Neural progenitor cell (in vitro differentiated cells): ENCODE data around the gene ZFP42. TPM values are rescaled to one million over a fixed set of nuclear protein-coding genes. Genes with fewer than 3 reads are reported as not detected.

Experiments used
- DNase-seq: peaks from one replicate; pipeline ENCODE4 v3.0.0-alpha.2; 2016; ENCODE audit warnings: low spot score
- H2AFZ ChIP-seq: fragments of 200-600 bp; sonication (generic); replicated peaks from 2 replicates; pipeline ENCODE4 v1.6.1; 2016; ENCODE audit warnings: antibody characterized with exemption
- H3F3A ChIP-seq: fragments of 200-600 bp; sonication (generic); 2 replicates; pipeline ENCODE4 v1.6.1; 2016; ENCODE audit warnings: antibody characterized with exemption, low read depth
- H3K27ac ChIP-seq: fragments of 200-600 bp; sonication (generic); 2 replicates; pipeline ENCODE4 v1.5.1; 2016; ENCODE audit warnings: mild to moderate bottlenecking
- H3K27me3 ChIP-seq: fragments of 200-600 bp; sonication (generic); 2 replicates; pipeline ENCODE4 v1.6.1; 2016; ENCODE audit warnings: mild to moderate bottlenecking, moderate library complexity
- H3K36me3 ChIP-seq: fragments of 200-600 bp; sonication (generic); 2 replicates; pipeline ENCODE4 v1.5.1; 2016
- H3K4me1 ChIP-seq: fragments of 200-600 bp; sonication (generic); 2 replicates; pipeline ENCODE4 v1.6.1; 2016; ENCODE audit warnings: mixed run types
- H3K4me2 ChIP-seq: fragments of 200-600 bp; sonication (generic); 2 replicates; pipeline ENCODE4 v1.6.1; 2016
- H3K4me3 ChIP-seq: fragments of 200-600 bp; sonication (generic); 2 replicates; pipeline ENCODE4 v1.5.1; 2016
- H3K79me2 ChIP-seq: fragments of 200-600 bp; sonication (generic); 2 replicates; pipeline ENCODE4 v1.6.1; 2016; ENCODE audit warnings: low read depth
- H3K9ac ChIP-seq: fragments of 200-600 bp; sonication (generic); 2 replicates; pipeline ENCODE4 v1.6.1; 2016
- H3K9me3 ChIP-seq: fragments of 200-600 bp; sonication (generic); 2 replicates; pipeline ENCODE4 v1.5.1; 2016; ENCODE audit warnings: low read depth
- H4K20me1 ChIP-seq: fragments of 200-600 bp; sonication (generic); 2 replicates; pipeline ENCODE4 v1.6.1; 2016; ENCODE audit warnings: low read depth
- H3K27ac Mint-ChIP-seq: 3 replicates; pipeline ENCODE4 v1.8.0; 2021; ENCODE audit warnings: mixed read lengths
- H3K27me3 Mint-ChIP-seq: 2 replicates; pipeline ENCODE4 v1.8.0; 2022; ENCODE audit warnings: low read depth, mild to moderate bottlenecking, inconsistent platforms, moderate library complexity, mixed read lengths; ENCODE audit not compliant: insufficient read depth
- H3K36me3 Mint-ChIP-seq: 3 replicates; pipeline ENCODE4 v1.8.0; 2021; ENCODE audit warnings: mixed read lengths
- H3K4me1 Mint-ChIP-seq: 3 replicates; pipeline ENCODE4 v1.8.0; 2021; ENCODE audit warnings: mixed read lengths
- H3K4me3 Mint-ChIP-seq: 3 replicates; pipeline ENCODE4 v1.8.0; 2021; ENCODE audit warnings: mild to moderate bottlenecking, moderate library complexity, mixed read lengths
- H3K9me3 Mint-ChIP-seq: 3 replicates; pipeline ENCODE4 v1.8.0; 2020; ENCODE audit warnings: mixed read lengths
- EZH2 ChIP-seq: fragments of 200-600 bp; sonication (generic); IDR thresholded peaks from 2 replicates; pipeline ENCODE4 v1.6.1; 2017; ENCODE audit warnings: antibody characterized with exemption, mild to moderate bottlenecking, moderate library complexity
- EZH2phosphoT487 ChIP-seq: fragments of 200-600 bp; sonication (generic); IDR thresholded peaks from 2 replicates; pipeline ENCODE4 v1.6.1; 2017; ENCODE audit warnings: antibody characterized with exemption
- total RNA-seq: library from RNA; depleted of rRNA; stranded (reverse); fragments of >200 nt; gene quantifications from 2 replicates; pipeline ENCODE4 v1.2.3, GENCODE V29; 2015; ENCODE audit warnings: low replicate concordance
- TF ChIP-seq, protein P1 (sequence below): fragments of 200-600 bp; sonication (generic); IDR thresholded peaks from 2 replicates; pipeline ENCODE4 v1.5.1; 2017; ENCODE audit warnings: antibody characterized with exemption, mild to moderate bottlenecking

ZFP42 gene
- total RNA-seq, 1 donor from 2014 or later = 54.5 TPM

GRCh38 chr4:188029114-188029513 is 33.5 kb downstream of the ZFP42 start:
- H3K27me3 ChIP-seq = no peaks in the 10 kb centered on the region
- peaks cover 12% of the 10 kb centered on the region for H3K4me1 ChIP-seq
- H3K79me2 ChIP-seq = no peaks in the 10 kb centered on the region
- Mint-ChIP-seq H3K27ac (peak overlapping the region; percentile 36), H3K4me3 (no peak overlapping the region), H3K27me3 (peaks cover 8% of the 10 kb centered on the region), H3K4me1 (peaks cover 11% of the 10 kb centered on the region), H3K9me3 (no peaks in the 10 kb centered on the region), H3K36me3 (no peaks in the 10 kb centered on the region)
- no peak overlapping the region for H3K4me3 ChIP-seq
- no peaks in the 10 kb centered on the region for H4K20me1 ChIP-seq
- H3K9me3 ChIP-seq = no peaks in the 10 kb centered on the region
- TF ChIP-seq, protein P1, sequence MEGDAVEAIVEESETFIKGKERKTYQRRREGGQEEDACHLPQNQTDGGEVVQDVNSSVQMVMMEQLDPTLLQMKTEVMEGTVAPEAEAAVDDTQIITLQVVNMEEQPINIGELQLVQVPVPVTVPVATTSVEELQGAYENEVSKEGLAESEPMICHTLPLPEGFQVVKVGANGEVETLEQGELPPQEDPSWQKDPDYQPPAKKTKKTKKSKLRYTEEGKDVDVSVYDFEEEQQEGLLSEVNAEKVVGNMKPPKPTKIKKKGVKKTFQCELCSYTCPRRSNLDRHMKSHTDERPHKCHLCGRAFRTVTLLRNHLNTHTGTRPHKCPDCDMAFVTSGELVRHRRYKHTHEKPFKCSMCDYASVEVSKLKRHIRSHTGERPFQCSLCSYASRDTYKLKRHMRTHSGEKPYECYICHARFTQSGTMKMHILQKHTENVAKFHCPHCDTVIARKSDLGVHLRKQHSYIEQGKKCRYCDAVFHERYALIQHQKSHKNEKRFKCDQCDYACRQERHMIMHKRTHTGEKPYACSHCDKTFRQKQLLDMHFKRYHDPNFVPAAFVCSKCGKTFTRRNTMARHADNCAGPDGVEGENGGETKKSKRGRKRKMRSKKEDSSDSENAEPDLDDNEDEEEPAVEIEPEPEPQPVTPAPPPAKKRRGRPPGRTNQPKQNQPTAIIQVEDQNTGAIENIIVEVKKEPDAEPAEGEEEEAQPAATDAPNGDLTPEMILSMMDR = no peak
- TF ChIP-seq EZH2 = no peak
- TF ChIP-seq EZH2phosphoT487 = no peak
- H3K36me3 ChIP-seq = no peaks in the 10 kb centered on the region
- peaks cover 31% of the 10 kb centered on the region for H3F3A ChIP-seq
- DNase-seq = no peak
- no peak overlapping the region for H3K4me2 ChIP-seq
- no peak overlapping the region for H3K9ac ChIP-seq
- no peak overlapping the region for H3K27ac ChIP-seq
- H2AFZ ChIP-seq = no peak overlapping the region

DNA sequence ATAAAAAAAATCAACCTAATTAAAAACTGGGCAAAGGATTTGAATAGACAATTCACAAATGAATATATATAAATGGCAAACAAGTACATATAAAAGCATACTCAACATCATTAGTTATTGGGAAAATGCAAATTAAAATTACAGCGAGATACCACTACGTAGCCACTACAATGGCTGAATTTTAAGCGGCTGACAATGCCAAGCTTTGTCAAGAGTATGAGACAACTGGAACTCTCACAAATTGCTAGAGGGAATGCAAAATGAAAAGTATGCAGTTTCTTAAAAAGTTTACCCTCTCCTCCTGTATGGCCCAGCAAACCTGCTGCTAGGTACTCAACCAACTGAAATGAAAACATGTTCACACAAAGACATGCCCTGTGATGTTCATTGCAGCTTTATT is 34.8 kb downstream of the ZFP42 start:
- peaks cover 38% of the 10 kb centered on the region for H3F3A ChIP-seq
- H4K20me1 ChIP-seq = no peaks in the 10 kb centered on the region
- no peaks in the 10 kb centered on the region for H3K36me3 Mint-ChIP-seq
- H3K4me2 ChIP-seq = no peak overlapping the region
- no peaks in the 10 kb centered on the region for H3K27me3 ChIP-seq
- no peak overlapping the region for H3K9ac ChIP-seq
- no peak overlapping the region for H3K4me3 Mint-ChIP-seq
- peaks cover 8% of the 10 kb centered on the region for H3K27me3 Mint-ChIP-seq
- peaks cover 11% of the 10 kb centered on the region for H3K4me1 Mint-ChIP-seq
- TF ChIP-seq, protein P1 = no peak
- no peak for TF ChIP-seq EZH2
- TF ChIP-seq EZH2phosphoT487 = no peak
- H3K79me2 ChIP-seq = no peaks in the 10 kb centered on the region
- no peak overlapping the region for H3K27ac Mint-ChIP-seq
- peaks cover 17% of the 10 kb centered on the region for H3K4me1 ChIP-seq
- no peak overlapping the region for H3K27ac ChIP-seq
- no peak for DNase-seq
- no peak overlapping the region for H3K4me3 ChIP-seq
- H3K9me3 ChIP-seq = no peaks in the 10 kb centered on the region
- H2AFZ ChIP-seq = no peak overlapping the region
- no peaks in the 10 kb centered on the region for H3K9me3 Mint-ChIP-seq
- no peaks in the 10 kb centered on the region for H3K36me3 ChIP-seq

- Mint-ChIP-seq H3K36me3 (no peaks in the 10 kb centered on the region), H3K4me1 (peaks cover 11% of the 10 kb centered on the region), H3K27ac (peak overlapping the region; percentile 9), H3K4me3 (peak overlapping the region; percentile 69), H3K9me3 (peaks cover 2% of the 10 kb centered on the region), H3K27me3 (peaks cover 11% of the 10 kb centered on the region)
- TF ChIP-seq, protein P1 = no peak
- TF ChIP-seq EZH2phosphoT487 (no peak), EZH2 (no peak)
- Histone ChIP-seq H4K20me1 (no peaks in the 10 kb centered on the region), H3K4me3 (peak overlapping the region; percentile 41), H3K27ac (peak overlapping the region; percentile 17), H3K36me3 (no peaks in the 10 kb centered on the region), H3K4me1 (peaks cover 26% of the 10 kb centered on the region), H2AFZ (peak overlapping the region; percentile 13), H3K27me3 (no peaks in the 10 kb centered on the region), H3K4me2 (peak overlapping the region; percentile 81), H3K9me3 (no peaks in the 10 kb centered on the region), H3F3A (peaks cover 46% of the 10 kb centered on the region), H3K79me2 (no peaks in the 10 kb centered on the region), H3K9ac (no peak overlapping the region)
- no peak for DNase-seq
These were observed 36.2 kb downstream of the ZFP42 start for GRCh38 chr4:188031751-188032150.
